Inflammatory macrophage treated with lipopolysaccharide for 4 hours (primary cell): ENCODE measurements around the gene SNAP23.

Experiments
- DNase-seq: peaks from one replicate; pipeline ENCODE4 v3.0.0-alpha.2; 2020

The SNAP23 gene

GRCh38 chr15:42495361-42496212 lies at the start of gene SNAP23:
Gene SNAP23 (plus strand): TSS chr15:42495634. CDS start chr15:42511847, 16,213 bp downstream.
- peak; percentile 91 for DNase-seq

DNA sequence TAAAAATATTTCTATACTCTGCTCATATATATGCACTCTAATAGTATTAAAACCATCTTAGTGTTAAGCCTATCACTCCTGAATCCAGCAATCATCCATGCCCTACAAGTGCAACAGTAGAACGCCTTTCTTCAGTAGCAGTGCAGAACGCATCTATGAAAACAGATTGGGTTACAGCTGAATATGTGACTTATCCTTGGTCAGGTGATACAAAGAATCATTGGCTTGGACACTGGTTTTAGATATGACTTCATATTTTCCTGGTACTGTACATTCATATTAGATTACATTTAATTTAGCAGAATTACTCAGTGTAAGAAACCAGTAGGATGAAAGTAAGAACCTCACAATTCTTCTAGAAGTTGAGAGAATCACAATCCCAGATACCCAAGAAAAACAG lies 47.8 kb upstream of the SNAP23 start:
- DNase-seq = no peak

DNA sequence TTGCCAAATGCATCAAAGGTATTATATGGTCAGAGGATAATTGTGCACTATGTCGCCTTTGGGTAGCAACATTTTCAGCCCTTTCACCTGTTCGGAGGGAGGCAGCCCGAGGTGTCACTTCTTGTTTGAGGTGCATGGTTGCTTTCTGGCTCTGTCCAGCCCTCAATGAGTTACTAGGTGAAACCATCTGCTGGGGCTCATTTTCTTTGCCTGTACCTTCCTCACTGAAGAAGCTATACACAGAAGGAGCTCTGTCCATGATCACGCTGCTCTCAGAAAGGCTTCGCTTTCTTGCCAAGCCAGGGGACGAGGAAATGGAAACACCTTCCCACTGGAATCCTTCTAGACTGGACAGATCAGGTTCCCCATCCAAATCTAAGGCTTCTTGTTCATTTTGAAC lies 47.2 kb upstream of the SNAP23 start:
- no peak for DNase-seq

- DNase-seq = no peak
These were observed 45.5 kb upstream of the SNAP23 start for GRCh38 chr15:42449770-42450424.

- no peak for DNase-seq
These were observed 45.0 kb upstream of the SNAP23 start for GRCh38 chr15:42450425-42450790.

GRCh38 chr15:42453826-42454225 lies 41.6 kb upstream of the SNAP23 start:
- no peak for DNase-seq

GRCh38 chr15:42456531-42456930 lies 38.9 kb upstream of the SNAP23 start:
- no peak for DNase-seq

- DNase-seq = no peak
These were observed 38.5 kb upstream of the SNAP23 start for GRCh38 chr15:42456971-42457370.

- DNase-seq = peak; percentile 64
These were observed 37.7 kb upstream of the SNAP23 start for GRCh38 chr15:42457445-42458442.

- no peak for DNase-seq
These were observed 34.2 kb upstream of the SNAP23 start for GRCh38 chr15:42461261-42461660.

DNA sequence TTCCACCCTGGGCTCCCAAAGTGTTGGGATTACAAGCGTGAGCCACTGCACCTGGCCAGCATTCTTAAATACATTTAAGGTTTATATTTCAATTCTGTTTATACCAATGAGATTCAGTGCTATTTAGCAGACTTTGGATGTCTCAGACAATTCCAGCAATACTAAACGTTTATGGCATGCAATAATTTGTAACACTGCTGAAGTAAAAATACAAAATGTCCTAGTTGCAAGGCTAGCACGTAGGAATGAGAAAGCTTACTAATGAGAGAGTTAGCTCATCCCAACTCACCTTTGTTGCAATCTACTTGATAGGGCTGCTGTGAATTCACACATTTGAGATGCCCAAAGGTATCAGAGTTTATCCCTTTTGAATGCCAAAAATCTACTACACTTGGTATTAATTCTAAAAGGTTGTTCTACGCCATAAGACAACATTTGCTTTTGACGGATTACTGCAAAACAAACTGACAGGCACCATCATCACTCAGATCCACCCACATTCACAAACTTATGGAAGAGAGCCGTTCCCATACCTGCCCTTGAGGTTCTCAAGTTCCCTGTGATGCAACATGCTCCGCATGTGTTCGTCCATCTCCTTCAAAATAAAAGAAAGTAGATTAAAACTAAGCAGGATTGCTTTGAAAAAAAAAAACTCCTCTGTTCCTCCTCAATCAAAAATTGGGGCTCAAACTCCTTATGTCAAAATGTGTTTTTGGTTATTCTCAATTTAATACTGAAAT lies 29.7 kb upstream of the SNAP23 start:
- DNase-seq = no peak

DNA sequence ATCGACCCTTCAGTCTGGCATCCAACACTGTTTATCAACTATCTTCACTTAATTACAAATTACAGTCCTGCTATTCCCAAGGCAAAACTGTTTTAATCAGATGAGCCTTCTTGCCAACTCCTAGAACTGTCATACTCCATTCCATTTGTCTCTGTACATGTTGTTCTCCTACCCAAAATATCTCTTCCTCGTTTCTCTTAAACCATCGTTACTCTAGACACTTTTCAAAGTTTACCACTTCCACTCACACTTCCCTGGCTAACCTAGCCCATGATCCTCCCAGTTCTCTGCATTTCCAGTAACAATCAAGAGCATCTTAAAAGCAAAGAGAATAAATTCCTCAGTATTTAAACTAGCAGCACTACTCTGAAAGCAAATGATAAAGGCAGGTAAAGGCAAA lies 24.4 kb upstream of the SNAP23 start:
- DNase-seq = no peak

DNA sequence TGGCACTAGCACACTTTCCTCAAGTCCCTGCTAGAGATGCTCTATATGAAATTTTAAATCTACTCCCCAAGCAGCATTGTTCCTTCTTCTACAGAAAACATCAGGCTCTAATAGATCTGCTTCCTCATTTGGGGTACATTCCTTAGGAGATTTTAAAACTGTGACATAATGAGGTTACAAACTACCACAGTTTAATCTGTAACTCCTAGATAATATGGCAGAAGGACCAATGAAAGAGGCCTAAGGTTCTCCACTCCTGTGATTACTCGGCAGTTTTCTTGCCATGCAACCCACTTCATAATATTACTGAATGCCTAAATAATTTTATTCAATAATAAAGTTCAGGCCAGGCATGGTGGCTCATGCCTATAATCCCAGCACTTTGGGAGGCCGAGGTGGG lies 20.6 kb upstream of the SNAP23 start:
- peak; percentile 46 for DNase-seq

DNA sequence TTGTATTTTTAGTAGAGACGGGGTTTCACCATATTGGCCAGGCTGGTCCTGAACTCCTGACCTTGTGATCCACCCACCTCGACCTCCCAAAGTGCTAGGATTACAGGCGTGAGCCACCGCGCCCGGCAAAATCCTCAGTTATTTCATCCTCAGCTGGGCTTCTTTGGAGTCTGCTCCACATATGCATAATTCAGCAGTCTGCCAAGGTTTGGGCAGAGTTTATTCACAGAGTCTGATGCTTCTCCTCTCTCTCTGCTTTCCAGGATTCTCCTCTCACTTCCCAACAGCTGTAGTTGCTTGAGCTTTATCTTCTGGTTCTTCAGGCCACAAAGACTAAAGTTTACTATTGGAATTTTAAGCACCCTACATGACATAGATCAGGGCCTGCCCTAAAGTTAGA lies 12.7 kb upstream of the SNAP23 start:
- no peak for DNase-seq

DNA sequence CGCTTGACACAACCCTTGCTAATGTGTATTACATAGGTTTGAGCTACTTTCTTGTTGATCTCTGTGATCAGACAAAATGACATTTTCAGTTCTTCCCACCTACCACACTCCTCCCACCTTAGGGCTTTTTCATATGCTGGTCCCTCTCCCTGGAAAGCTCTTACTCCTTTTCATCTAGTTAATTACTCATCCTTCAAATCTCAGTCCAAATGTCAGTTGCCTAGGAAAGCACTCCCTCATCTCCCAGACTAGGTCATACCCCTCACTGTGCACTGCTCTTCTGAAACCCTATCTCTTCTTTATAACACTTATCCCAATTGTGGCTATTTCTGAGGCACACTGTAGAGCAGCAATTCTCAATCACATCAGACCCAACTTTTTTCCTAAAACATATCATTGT lies 11.8 kb upstream of the SNAP23 start:
- DNase-seq = no peak

DNA sequence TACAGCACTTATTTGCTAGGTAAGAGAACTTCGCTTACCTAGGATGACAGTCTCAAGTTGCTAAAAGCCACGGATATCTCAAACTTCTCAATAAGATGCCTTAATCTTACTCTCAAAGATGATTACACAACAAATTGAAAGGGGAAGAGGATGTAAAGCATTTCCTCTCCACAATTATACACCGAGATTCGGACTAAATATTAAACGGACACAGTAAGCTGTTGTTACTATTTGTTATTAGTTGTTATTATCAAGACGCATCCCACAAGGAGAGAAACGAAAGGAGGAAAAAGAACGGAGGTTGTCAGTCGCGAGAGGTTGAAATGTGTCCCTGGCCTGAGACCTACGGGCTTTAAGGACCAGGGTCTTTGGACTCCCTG lies 5.2 kb upstream of the SNAP23 start:
- DNase-seq = peak; percentile 62

- peak; percentile 92 for DNase-seq
These were observed 4.5 kb upstream of the SNAP23 start, which contains the start of gene ZNF106 for GRCh38 chr15:42490671-42491538. Gene ZNF106 (minus strand): TSS chr15:42491141. CDS start chr15:42472289, 18,852 bp downstream.

- no peak for DNase-seq
These were observed 3.8 kb upstream of the SNAP23 start for GRCh38 chr15:42491539-42492225.

GRCh38 chr15:42493679-42494078 lies 1.8 kb upstream of the SNAP23 start:
- DNase-seq = peak; percentile 64

- DNase-seq = peak; percentile 57
These were observed 455 bp upstream of the SNAP23 start for GRCh38 chr15:42494998-42495360.
